ENCODE results near the gene UBTD2.

Gene UBTD2

GRCh38 chr5:172248637-172249036, 34.9 kb downstream of the UBTD2 start:
- no peak for DNase-seq (ENCODE audit: low spot score in 2 of 2)
- peaks cover 12% of the 10 kb centered on the region for H3K36me3 Mint-ChIP-seq

GRCh38 chr5:172245703-172246125, 37.9 kb downstream of the UBTD2 start:
- DNase-seq (ENCODE audit: low spot score in 2 of 2): no peak
- peaks cover 4% of the 10 kb centered on the region for H3K9me3 Mint-ChIP-seq
- H3K4me3 Mint-ChIP-seq: no peak overlapping the region
- H3K36me3 Mint-ChIP-seq: peaks cover 12% of the 10 kb centered on the region
- no peak overlapping the region for H3K27ac Mint-ChIP-seq
- H3K27me3 Mint-ChIP-seq: no peaks in the 10 kb centered on the region
- H3K4me1 Mint-ChIP-seq: peaks cover 8% of the 10 kb centered on the region
- ATAC-seq (ENCODE audit: low read depth): no peak

More at GRCh38 chr5:172248637-172249036, 34.9 kb downstream of the UBTD2 start:
- ATAC-seq (ENCODE audit: low read depth): no peak
- Mint-ChIP-seq H3K27ac (no peak overlapping the region), H3K9me3 (peaks cover 4% of the 10 kb centered on the region), H3K4me3 (no peak overlapping the region), H3K4me1 (peaks cover 5% of the 10 kb centered on the region), H3K27me3 (no peaks in the 10 kb centered on the region)

DNA sequence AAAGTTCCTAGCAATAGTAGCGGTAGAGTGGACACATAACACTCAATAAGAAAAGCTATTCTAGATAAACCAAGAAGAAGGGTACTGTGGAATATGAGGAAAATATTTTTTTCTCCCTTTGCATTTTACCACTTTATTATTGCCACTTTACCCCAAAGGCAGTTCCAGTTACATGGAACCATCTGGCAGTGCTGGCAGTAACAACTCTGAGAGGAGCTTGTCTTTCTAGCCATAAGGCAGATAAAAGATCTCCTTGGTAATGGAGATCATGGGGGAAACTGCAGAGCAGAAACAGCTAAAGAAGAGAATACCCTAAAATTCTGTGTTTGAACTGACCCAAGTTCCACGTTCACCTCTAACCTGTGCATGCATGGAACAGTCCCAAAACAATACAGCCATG, 38.5 kb downstream of the UBTD2 start:
- no peak overlapping the region for H3K4me3 Mint-ChIP-seq
- H3K9me3 Mint-ChIP-seq: peaks cover 4% of the 10 kb centered on the region
- ATAC-seq (ENCODE audit: low read depth): no peak
- H3K36me3 Mint-ChIP-seq: peaks cover 9% of the 10 kb centered on the region
- no peak for DNase-seq (ENCODE audit: low spot score in 2 of 2)
- H3K27me3 Mint-ChIP-seq: no peaks in the 10 kb centered on the region
- no peak overlapping the region for H3K27ac Mint-ChIP-seq
- H3K4me1 Mint-ChIP-seq: peaks cover 8% of the 10 kb centered on the region

DNA sequence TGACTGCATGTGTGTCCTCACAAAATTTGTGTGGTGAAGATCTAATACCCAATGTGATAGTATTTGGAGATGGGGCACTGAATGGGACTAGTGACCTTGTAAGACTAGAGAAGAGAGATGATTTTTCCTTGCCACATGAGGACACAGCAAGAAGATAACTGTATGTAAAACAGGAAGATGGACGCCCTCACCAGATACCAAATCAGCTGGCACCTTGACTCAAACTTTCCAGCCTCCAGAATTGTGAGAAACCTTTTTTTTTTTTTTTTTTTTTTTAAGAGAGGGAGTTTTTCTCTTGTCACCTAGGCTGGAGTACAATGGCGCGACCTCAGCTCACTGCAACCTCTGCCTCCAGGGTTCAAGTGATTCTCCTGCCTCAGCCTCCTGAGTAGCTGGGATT, 40.3 kb downstream of the UBTD2 start:
- peaks cover 10% of the 10 kb centered on the region for H3K4me1 Mint-ChIP-seq
- ATAC-seq (ENCODE audit: low read depth) (no peak), DNase-seq (ENCODE audit: low spot score in 2 of 2) (no peak)
- H3K27ac Mint-ChIP-seq: no peak overlapping the region
- H3K9me3 Mint-ChIP-seq: peaks cover 2% of the 10 kb centered on the region
- H3K27me3 Mint-ChIP-seq: no peaks in the 10 kb centered on the region
- H3K36me3 Mint-ChIP-seq: peaks cover 6% of the 10 kb centered on the region
- no peak overlapping the region for H3K4me3 Mint-ChIP-seq

- Mint-ChIP-seq H3K36me3 (peaks cover 9% of the 10 kb centered on the region), H3K27me3 (no peaks in the 10 kb centered on the region), H3K27ac (no peak overlapping the region), H3K9me3 (peaks cover 2% of the 10 kb centered on the region), H3K4me3 (no peak overlapping the region), H3K4me1 (peaks cover 24% of the 10 kb centered on the region)
- no peak for ATAC-seq (ENCODE audit: low read depth)
- DNase-seq (ENCODE audit: low spot score in 2 of 2): no peak
These were observed 45.2 kb downstream of the UBTD2 start for GRCh38 chr5:172238334-172238733.

- Mint-ChIP-seq H3K27me3 (no peaks in the 10 kb centered on the region), H3K4me3 (no peak overlapping the region), H3K36me3 (peaks cover 17% of the 10 kb centered on the region), H3K9me3 (no peaks in the 10 kb centered on the region), H3K27ac (peak overlapping the region; percentile 74), H3K4me1 (peaks cover 21% of the 10 kb centered on the region)
- no peak for DNase-seq (ENCODE audit: low spot score in 2 of 2)
- no peak for ATAC-seq (ENCODE audit: low read depth)
These were observed 47.5 kb downstream of the UBTD2 start for GRCh38 chr5:172235827-172236736.

DNA sequence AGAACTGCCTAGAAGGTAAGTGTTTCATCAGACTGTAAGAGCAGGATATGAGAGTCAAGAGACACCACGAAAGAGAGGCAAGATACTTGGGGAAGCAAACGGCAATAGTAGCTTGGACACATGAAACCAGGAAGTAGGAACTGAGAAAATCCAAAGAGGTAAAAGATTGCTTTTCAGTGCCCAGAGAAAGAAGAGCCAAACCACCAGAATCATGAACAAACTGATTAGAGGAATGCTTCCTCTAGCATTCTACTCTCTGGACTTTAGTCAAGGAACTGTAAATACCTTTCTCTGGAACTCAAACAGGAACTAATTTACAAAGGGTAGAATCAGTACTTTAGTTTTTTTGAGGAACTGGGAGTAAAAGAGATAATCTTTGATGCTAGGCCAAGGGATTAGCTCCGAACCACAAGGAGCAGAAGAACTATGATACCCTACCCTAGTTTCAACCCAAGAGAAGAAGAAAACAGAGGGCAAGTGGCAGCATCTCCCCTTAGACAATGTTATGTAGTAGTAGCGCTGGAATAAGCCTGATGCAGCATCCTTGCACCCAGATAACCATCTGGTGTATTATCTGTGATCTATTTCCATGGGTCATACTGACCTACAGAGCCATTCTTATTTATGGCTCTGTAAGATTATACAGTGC, 48.3 kb downstream of the UBTD2 start:
- H3K27me3 Mint-ChIP-seq: no peaks in the 10 kb centered on the region
- DNase-seq (ENCODE audit: low spot score in 2 of 2): no peak

GRCh38 chr5:172234031-172234430, 49.5 kb downstream of the UBTD2 start:
- H3K4me1 Mint-ChIP-seq: peaks cover 19% of the 10 kb centered on the region
- H3K27me3 Mint-ChIP-seq: no peaks in the 10 kb centered on the region
- H3K27ac Mint-ChIP-seq: peak overlapping the region; percentile 74
- no peak overlapping the region for H3K4me3 Mint-ChIP-seq
- DNase-seq (ENCODE audit: low spot score in 2 of 2) (no peak), ATAC-seq (ENCODE audit: low read depth) (no peak)
- no peaks in the 10 kb centered on the region for H3K9me3 Mint-ChIP-seq
- peaks cover 22% of the 10 kb centered on the region for H3K36me3 Mint-ChIP-seq

More for the DNA sequence above, 48.3 kb downstream of the UBTD2 start:
- H3K4me3 Mint-ChIP-seq: no peak overlapping the region
- peaks cover 21% of the 10 kb centered on the region for H3K4me1 Mint-ChIP-seq
- peak overlapping the region; percentile 74 for H3K27ac Mint-ChIP-seq
- no peak for ATAC-seq (ENCODE audit: low read depth)
- H3K36me3 Mint-ChIP-seq: peaks cover 19% of the 10 kb centered on the region
- H3K9me3 Mint-ChIP-seq: no peaks in the 10 kb centered on the region

DNA sequence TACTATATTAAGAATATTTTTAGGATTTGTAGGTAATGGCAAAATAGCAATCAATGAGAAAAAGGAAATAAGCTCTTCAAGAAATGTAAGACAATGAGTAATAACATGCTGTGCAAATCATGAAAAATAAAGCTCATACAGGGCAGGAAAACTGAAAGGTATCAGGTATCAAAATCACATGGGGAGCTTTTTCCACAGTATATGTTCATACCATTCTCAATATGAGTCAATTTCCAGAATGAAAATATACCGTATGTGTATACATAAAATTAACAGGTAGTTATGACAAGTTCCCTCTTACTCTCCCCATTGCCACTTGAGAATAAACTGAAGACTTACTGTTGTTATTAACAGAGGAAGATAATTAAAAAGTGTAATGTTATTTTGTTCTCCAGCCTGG, 53.7 kb downstream of the UBTD2 start:
- H3K4me3 Mint-ChIP-seq: no peak overlapping the region
- DNase-seq (ENCODE audit: low spot score in 2 of 2) (no peak), ATAC-seq (ENCODE audit: low read depth) (no peak)
- H3K27me3 Mint-ChIP-seq: no peaks in the 10 kb centered on the region
- no peak overlapping the region for H3K27ac Mint-ChIP-seq
- H3K36me3 Mint-ChIP-seq: peaks cover 28% of the 10 kb centered on the region
- H3K9me3 Mint-ChIP-seq: no peaks in the 10 kb centered on the region
- peaks cover 3% of the 10 kb centered on the region for H3K4me1 Mint-ChIP-seq

DNA sequence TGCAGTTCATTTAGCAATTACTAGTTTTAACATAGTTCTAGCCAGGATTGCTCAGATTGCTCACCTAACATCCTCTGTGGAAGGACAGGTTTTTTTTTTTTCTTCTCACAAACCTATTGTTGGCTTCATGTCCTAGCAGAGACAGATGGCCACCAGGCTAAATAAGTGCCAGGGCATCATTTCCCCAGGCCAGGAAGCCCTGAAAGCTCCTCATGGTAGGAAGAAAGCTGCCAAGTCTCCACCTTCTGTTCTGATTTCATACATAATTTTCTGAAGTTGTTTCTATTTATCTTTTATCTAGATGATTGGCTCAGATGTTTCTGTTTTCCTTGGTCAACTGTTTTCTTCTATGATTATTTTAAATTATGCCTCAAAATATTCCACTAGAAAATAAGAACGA, 58.6 kb downstream of the UBTD2 start:
- H3K4me1 Mint-ChIP-seq: peaks cover 15% of the 10 kb centered on the region
- peak overlapping the region; percentile 53 for H3K27ac Mint-ChIP-seq
- no peak overlapping the region for H3K4me3 Mint-ChIP-seq
- ATAC-seq (ENCODE audit: low read depth) (no peak), DNase-seq (ENCODE audit: low spot score in 2 of 2) (no peak)
- peaks cover 28% of the 10 kb centered on the region for H3K36me3 Mint-ChIP-seq
- H3K9me3 Mint-ChIP-seq: no peaks in the 10 kb centered on the region
- no peaks in the 10 kb centered on the region for H3K27me3 Mint-ChIP-seq

DNA sequence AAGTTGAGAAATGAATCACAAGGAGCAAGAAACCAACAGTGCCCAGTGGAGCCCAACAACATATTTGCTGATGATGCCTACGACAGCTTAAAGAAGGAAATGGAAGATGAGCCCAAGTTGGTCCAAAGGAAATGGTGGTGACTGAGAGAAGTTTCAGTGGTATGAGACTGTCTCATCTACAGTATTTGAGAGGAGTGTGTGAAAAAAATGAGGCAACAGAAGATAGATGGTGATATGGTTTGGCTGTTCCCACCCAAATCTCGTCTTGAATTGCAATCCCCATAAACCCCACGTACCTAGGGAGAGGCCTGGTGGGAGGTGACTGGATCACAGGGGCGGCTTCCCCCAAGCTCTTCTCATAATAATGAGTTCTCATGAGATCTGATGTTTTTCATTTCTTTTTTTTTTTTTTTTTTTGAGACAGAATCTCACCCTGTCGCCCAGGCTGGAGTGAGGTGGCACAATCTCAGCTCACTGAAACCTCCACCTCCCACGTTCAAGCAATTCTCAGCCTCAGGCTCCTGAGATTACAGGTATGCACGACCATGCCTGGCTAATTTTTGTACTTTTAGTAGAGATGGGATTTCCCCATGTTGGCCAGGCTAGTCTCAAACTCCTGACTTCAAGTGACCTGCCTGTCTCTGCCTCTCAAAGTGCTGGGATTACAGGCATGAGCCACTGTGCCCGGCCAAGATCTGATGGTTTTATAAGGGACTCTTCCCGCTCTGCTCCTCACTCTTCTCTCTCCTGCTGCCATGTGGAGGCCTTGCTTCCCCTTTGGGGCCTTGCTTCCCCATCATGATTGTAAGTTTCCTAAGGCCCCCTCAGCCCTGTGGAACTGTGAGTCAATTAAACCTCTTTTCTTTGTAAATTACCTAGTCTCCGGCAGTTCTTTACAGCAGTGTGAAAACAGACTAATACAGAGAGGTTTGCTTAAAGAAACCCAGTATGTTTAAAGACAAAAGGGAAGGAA, 59.4 kb downstream of the UBTD2 start:
- Mint-ChIP-seq H3K36me3 (peaks cover 32% of the 10 kb centered on the region), H3K27ac (peak overlapping the region; percentile 5), H3K4me1 (peaks cover 15% of the 10 kb centered on the region), H3K9me3 (peaks cover 1% of the 10 kb centered on the region), H3K27me3 (no peaks in the 10 kb centered on the region), H3K4me3 (no peak overlapping the region)
- ATAC-seq (ENCODE audit: low read depth): peak; percentile 24
- no peak for DNase-seq (ENCODE audit: low spot score in 2 of 2)

DNA sequence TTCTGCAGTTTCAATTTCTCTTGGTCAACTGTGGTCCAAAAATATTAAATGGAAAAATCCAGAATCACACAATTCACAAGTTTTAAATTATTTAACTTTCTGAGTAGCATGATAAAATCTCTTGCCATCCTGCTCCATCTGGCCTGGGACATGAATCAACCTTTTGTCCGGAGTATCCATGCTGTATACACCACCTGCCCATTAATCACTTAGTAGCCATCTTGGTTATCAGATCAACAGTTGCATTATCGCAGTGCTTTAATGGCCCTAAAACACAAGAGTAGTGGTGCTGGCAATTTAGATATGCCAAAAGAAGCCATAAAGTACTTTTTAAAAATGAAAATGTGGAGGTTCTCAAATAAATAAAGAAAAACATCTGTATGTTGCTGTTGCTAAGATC, 64.3 kb downstream of the UBTD2 start:
- Mint-ChIP-seq H3K27me3 (no peaks in the 10 kb centered on the region), H3K4me3 (no peak overlapping the region), H3K27ac (no peak overlapping the region), H3K4me1 (peaks cover 13% of the 10 kb centered on the region), H3K9me3 (peaks cover 1% of the 10 kb centered on the region), H3K36me3 (peaks cover 50% of the 10 kb centered on the region)
- ATAC-seq (ENCODE audit: low read depth): no peak
- DNase-seq (ENCODE audit: low spot score in 2 of 2): no peak

GRCh38 chr5:172216345-172216744, 67.2 kb downstream of the UBTD2 start:
- no peak for ATAC-seq (ENCODE audit: low read depth)
- Mint-ChIP-seq H3K9me3 (peaks cover 1% of the 10 kb centered on the region), H3K4me1 (peaks cover 4% of the 10 kb centered on the region), H3K36me3 (peaks cover 51% of the 10 kb centered on the region), H3K4me3 (no peak overlapping the region), H3K27me3 (no peaks in the 10 kb centered on the region), H3K27ac (no peak overlapping the region)
- DNase-seq (ENCODE audit: low spot score in 2 of 2): no peak

Measured in memory B cell (primary cell).